Gastrocnemius medialis (tissue), 4 donors: ENCODE data around the gene GORAB.

Source experiments
- POLR2A ChIP-seq, 2 donors: fragments of 450-650 bp; IDR thresholded peaks; one replicate each; pipeline ENCODE4 v1.6.1; 2017; ENCODE audit warnings: antibody characterized with exemption in 2 of 2, mild to moderate bottlenecking in 2 of 2, moderate library complexity in 2 of 2
- TF ChIP-seq, protein P1 (sequence below), 5 experiments: fragments of 450-650 bp in 3 of 5; fragments of 200-600 bp in 2 of 5; sonication (generic) in 2 of 5; IDR thresholded peaks in 4 of 5; conservative IDR thresholded peaks in 1 of 5; 1 replicate in 4 of 5; 2 replicates in 1 of 5; pipeline ENCODE4 v1.5.1; 2016 to 2019; ENCODE audit warnings: antibody characterized with exemption in 5 of 5, mild to moderate bottlenecking in 3 of 5, moderate library complexity in 3 of 5

DNA sequence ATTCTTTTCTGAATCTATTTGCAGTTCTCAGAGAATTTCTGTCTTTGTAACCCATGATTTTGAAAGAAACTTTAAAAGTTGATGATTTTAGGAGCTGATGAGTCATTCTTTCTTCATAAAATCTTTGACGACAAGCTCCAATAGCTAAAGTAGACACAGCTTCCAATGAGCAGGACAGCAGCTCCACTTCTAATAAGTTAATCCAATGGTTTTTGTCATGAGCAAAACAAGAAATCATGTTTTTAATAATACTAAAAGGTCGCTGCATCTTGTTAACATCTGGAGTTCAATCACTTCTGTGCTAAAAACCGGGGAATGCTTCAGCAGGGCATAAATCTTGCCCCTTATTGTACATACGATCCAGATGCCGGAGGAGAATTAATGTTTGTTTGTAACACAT lies 48.9 kb upstream of the GORAB start:
- TF ChIP-seq, protein P1, sequence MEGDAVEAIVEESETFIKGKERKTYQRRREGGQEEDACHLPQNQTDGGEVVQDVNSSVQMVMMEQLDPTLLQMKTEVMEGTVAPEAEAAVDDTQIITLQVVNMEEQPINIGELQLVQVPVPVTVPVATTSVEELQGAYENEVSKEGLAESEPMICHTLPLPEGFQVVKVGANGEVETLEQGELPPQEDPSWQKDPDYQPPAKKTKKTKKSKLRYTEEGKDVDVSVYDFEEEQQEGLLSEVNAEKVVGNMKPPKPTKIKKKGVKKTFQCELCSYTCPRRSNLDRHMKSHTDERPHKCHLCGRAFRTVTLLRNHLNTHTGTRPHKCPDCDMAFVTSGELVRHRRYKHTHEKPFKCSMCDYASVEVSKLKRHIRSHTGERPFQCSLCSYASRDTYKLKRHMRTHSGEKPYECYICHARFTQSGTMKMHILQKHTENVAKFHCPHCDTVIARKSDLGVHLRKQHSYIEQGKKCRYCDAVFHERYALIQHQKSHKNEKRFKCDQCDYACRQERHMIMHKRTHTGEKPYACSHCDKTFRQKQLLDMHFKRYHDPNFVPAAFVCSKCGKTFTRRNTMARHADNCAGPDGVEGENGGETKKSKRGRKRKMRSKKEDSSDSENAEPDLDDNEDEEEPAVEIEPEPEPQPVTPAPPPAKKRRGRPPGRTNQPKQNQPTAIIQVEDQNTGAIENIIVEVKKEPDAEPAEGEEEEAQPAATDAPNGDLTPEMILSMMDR (IDR thresholded peaks at IDR 0.05 in 4 of 5, conservative IDR thresholded peaks at IDR 0.05 in 1 of 5) = no peak
- TF ChIP-seq POLR2A (IDR thresholded peaks at IDR 0.05) = no peak
